HepG2 (cell line): Measurements from ENCODE around the gene NLGN3. TPM values are rescaled to one million over a fixed set of nuclear protein-coding genes. Genes with fewer than 3 reads are reported as not detected.

Experiments
- CENPBD1 ChIP-seq: sonication (generic); formaldehyde crosslinking; IDR thresholded peaks from 2 replicates; pipeline ENCODE4 v1.8.0; 2022; ENCODE audit warnings: missing genetic modification reagents, low read depth, mild to moderate bottlenecking, borderline replicate concordance
- CENPX ChIP-seq: sonication (generic); formaldehyde crosslinking; IDR thresholded peaks from 2 replicates; pipeline ENCODE4 v1.9.0; 2021; ENCODE audit warnings: mild to moderate bottlenecking, missing genetic modification reagents, moderate library complexity
- DMAP1 ChIP-seq: IDR thresholded peaks from 2 replicates; pipeline ENCODE4 v1.6.1; 2016
- ETV6 ChIP-seq: sonication (generic); formaldehyde crosslinking; conservative IDR thresholded peaks from 2 replicates; pipeline ENCODE4 v1.4.0; 2020; ENCODE audit warnings: missing genetic modification reagents
- FOXO4 ChIP-seq: sonication (generic); formaldehyde crosslinking; conservative IDR thresholded peaks from 2 replicates; pipeline ENCODE4 v1.8.1; 2023; ENCODE audit warnings: missing genetic modification reagents
- HDAC2 ChIP-seq: sonication (generic); formaldehyde crosslinking; IDR thresholded peaks from 2 replicates; pipeline ENCODE4 v1.4.0; 2020; ENCODE audit warnings: missing genetic modification reagents
- HMGXB4 ChIP-seq, 2 experiments: sonication (generic) in 1 of 2; formaldehyde crosslinking in 1 of 2; IDR thresholded peaks; 2 replicates each; pipeline versions ENCODE4 v1.4.0 to v1.6.1; 2018 to 2020; ENCODE audit warnings: missing genetic modification reagents in 2 of 2, borderline replicate concordance in 1 of 2, low read depth in 1 of 2, mild to moderate bottlenecking in 1 of 2, missing biosample characterization in 1 of 2
- KDM5A ChIP-seq: fragments of 200-600 bp; sonication (generic); IDR thresholded peaks from 2 replicates; pipeline ENCODE4 v1.7.0; 2018; ENCODE audit warnings: antibody characterized with exemption, mild to moderate bottlenecking, low read length, borderline replicate concordance
- NFE2L2 ChIP-seq: fragments of 150-350 bp; IDR thresholded peaks from 2 replicates; pipeline ENCODE4 v1.6.1; 2014; ENCODE audit warnings: low read length
- SAP130 ChIP-seq: IDR thresholded peaks from 2 replicates; pipeline ENCODE4 v1.6.1; 2016; ENCODE audit warnings: low read depth
- SIX1 ChIP-seq: sonication (generic); formaldehyde crosslinking; IDR thresholded peaks from 2 replicates; pipeline ENCODE4 v1.4.0; 2020; ENCODE audit warnings: missing genetic modification reagents, borderline replicate concordance
- SIX4 ChIP-seq: sonication (generic); formaldehyde crosslinking; IDR thresholded peaks from 2 replicates; pipeline ENCODE4 v1.4.0; 2020; ENCODE audit warnings: missing genetic modification reagents
- TBX2 ChIP-seq: sonication (generic); formaldehyde crosslinking; IDR thresholded peaks from 2 replicates; pipeline ENCODE4 v1.5.0; 2020; ENCODE audit warnings: missing genetic modification reagents, mild to moderate bottlenecking, borderline replicate concordance
- YEATS2 ChIP-seq: sonication (generic); formaldehyde crosslinking; IDR thresholded peaks from 2 replicates; pipeline ENCODE4 v1.4.0; 2020; ENCODE audit warnings: missing genetic modification reagents, borderline replicate concordance
- YEATS4 ChIP-seq: sonication (generic); formaldehyde crosslinking; IDR thresholded peaks from 2 replicates; pipeline ENCODE4 v1.4.0; 2020; ENCODE audit warnings: missing genetic modification reagents, borderline replicate concordance
- ZBED4 ChIP-seq: sonication (generic); formaldehyde crosslinking; IDR thresholded peaks from 2 replicates; pipeline ENCODE4 v1.4.0; 2020; ENCODE audit warnings: missing genetic modification reagents, borderline replicate concordance
- ZBTB21 ChIP-seq: sonication (generic); formaldehyde crosslinking; IDR thresholded peaks from 2 replicates; pipeline ENCODE4 v1.4.0; 2020; ENCODE audit warnings: missing genetic modification reagents
- ZNF607 ChIP-seq: sonication (generic); formaldehyde crosslinking; IDR thresholded peaks from 2 replicates; pipeline ENCODE4 v1.5.1; 2020; ENCODE audit warnings: missing genetic modification reagents, mild to moderate bottlenecking, borderline replicate concordance
- polyA plus RNA-seq, 8 experiments: library from polyadenylated mRNA; depleted of rRNA in 3 of 8; stranded (reverse) in 7 of 8; unstranded in 1 of 8; fragments of >200 nt; fragmentation: Illumina TruSeq in 4 of 8; extraction: Trizol in 4 of 8; gene quantifications; 2 replicates each; pipeline versions ENCODE4 v1.2.1 to v1.2.3, GENCODE V29; 2011 to 2016; ENCODE audit warnings: low read depth in 4 of 8, missing spikeins in 1 of 8, mixed read lengths in 1 of 8; ENCODE audit not compliant: insufficient read depth in 1 of 8
- total RNA-seq, 5 experiments: library from RNA; depleted of rRNA; stranded (reverse); fragments of >200 nt; fragmentation: Illumina TruSeq; extraction: Trizol; gene quantifications; 2 replicates each; pipeline ENCODE4 v1.2.3, GENCODE V29; 2016; ENCODE audit warnings: low read depth in 1 of 5
- TF ChIP-seq, protein P1 (sequence below): sonication (generic); formaldehyde crosslinking; IDR thresholded peaks from 2 replicates; pipeline ENCODE4 v1.5.1; 2020; ENCODE audit warnings: missing genetic modification reagents, mild to moderate bottlenecking, borderline replicate concordance

Gene NLGN3
- total and polyA plus RNA-seq, 2 of the 13 experiments (the other 11 are each of a cell fraction or from before 2014, with no cell fraction given), result 0.04 to 0.16 TPM

GRCh38 chrX:71181910-71182799, 37.5 kb downstream of the NLGN3 start (continued):
- TF ChIP-seq ZBED4, result no peak
- TF ChIP-seq, protein P1, sequence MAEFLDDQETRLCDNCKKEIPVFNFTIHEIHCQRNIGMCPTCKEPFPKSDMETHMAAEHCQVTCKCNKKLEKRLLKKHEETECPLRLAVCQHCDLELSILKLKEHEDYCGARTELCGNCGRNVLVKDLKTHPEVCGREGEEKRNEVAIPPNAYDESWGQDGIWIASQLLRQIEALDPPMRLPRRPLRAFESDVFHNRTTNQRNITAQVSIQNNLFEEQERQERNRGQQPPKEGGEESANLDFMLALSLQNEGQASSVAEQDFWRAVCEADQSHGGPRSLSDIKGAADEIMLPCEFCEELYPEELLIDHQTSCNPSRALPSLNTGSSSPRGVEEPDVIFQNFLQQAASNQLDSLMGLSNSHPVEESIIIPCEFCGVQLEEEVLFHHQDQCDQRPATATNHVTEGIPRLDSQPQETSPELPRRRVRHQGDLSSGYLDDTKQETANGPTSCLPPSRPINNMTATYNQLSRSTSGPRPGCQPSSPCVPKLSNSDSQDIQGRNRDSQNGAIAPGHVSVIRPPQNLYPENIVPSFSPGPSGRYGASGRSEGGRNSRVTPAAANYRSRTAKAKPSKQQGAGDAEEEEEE, result no peak
- TF ChIP-seq SIX1, result peak; percentile 19; the same call in 1 of the 2 replicates
- peak; percentile 92 for TF ChIP-seq NFE2L2
- TF ChIP-seq ZBTB21 (CRISPR knock-in tag), result no peak
- TF ChIP-seq KDM5A, result no peak; the same call in 1 of the 2 replicates
- no peak for TF ChIP-seq ETV6 (CRISPR knock-in tag)
- TF ChIP-seq HMGXB4 (CRISPR knock-in tag; IDR thresholded peaks at IDR 0.05; ENCODE audit: borderline replicate concordance in 1 of 2, low read depth in 1 of 2), result no peak
- peak; percentile 37; the same call in 1 of the 2 replicates for TF ChIP-seq ZNF607
- TF ChIP-seq CENPX (CRISPR knock-in tag), result no peak
- TF ChIP-seq SIX4 (CRISPR knock-in tag), result peak; percentile 61; the same call in 1 of the 2 replicates
- TF ChIP-seq HDAC2, result peak; percentile 44; the same call in 1 of the 2 replicates
- TF ChIP-seq TBX2, result peak; percentile 19; the same call in 1 of the 2 replicates
- no peak for TF ChIP-seq FOXO4
- peak; percentile 25; the same call in 1 of the 2 replicates for TF ChIP-seq YEATS2
- peak; percentile 55; the same call in 1 of the 2 replicates for TF ChIP-seq YEATS4
- no peak for TF ChIP-seq CENPBD1
- TF ChIP-seq SAP130 (CRISPR knock-in tag), result peak; percentile 66
- peak; percentile 79 for TF ChIP-seq DMAP1 (CRISPR knock-in tag)
